Activated T-cell treated with anti-CD3 and anti-CD28 coated beads for 48 hours (primary cell): ENCODE data around the gene RNF212.
"Not testable (repeated sequence)": the region's sequence is repeated elsewhere in the genome, so short reads cannot be mapped to it uniquely, and the experiment has no call there.

ENCODE experiments used
- DNase-seq: peaks from one replicate; pipeline ENCODE4 v3.0.0-alpha.2; 2020; ENCODE audit warnings: low read depth

RNF212 gene

DNA sequence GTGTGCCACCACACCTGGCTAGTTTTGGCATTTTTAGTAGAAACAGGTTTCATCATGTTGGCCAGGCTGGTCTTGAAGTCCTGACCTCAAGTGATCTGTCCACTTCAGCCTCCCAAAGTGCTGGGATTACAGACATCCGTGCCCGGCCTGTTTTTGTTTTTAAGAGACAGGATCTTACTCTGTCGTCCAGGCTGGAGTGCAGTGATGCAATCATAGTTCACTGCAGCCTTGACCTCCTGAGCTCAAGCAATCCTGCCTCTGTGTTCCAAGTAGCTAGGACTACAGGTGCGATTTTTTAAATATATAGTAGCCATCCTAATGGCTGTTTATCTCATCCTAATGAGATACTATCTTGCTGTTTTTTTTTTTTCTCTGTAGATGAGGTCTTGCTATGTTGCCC lies 47.6 kb downstream of the RNF212 start:
- no peak for DNase-seq

DNA sequence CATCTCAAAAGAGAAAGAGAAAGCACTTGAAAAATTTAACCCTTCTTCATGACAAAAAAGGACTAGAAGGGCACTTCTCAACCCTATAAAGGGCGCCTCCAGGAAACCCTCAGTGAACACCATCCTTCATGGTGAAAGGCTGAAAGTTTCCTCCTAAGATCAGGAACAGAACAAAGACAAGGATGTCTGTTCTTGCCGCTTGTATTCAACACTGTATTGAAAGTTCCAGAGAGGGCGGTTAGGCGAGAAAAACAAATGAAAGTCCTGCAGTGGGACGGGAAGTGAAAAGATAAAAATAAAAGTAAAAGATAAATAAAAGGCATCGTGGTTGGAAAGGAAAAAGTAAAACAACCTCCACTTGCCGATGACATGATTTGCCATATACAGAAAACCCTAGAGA lies 50.9 kb downstream of the RNF212 start:
- DNase-seq, result no peak

DNA sequence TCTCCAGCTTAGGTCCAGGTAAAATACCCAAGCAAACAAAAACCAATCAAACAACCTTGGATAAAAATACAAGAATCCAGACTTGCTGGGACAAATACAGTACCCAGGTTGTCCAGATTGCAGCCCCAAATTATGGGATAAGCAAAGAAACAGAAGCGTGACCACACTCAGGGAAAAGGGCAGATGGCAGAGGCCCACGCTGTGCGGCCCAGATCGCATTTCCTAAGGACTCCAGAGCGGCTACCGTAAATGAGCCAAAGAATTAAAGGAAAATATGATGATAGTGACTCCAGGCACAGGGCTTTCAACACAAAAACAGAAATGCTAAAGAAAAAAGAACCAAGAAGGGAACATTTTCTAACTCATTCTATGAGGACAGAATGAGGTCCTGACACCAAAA lies 51.6 kb downstream of the RNF212 start:
- no peak for DNase-seq

DNA sequence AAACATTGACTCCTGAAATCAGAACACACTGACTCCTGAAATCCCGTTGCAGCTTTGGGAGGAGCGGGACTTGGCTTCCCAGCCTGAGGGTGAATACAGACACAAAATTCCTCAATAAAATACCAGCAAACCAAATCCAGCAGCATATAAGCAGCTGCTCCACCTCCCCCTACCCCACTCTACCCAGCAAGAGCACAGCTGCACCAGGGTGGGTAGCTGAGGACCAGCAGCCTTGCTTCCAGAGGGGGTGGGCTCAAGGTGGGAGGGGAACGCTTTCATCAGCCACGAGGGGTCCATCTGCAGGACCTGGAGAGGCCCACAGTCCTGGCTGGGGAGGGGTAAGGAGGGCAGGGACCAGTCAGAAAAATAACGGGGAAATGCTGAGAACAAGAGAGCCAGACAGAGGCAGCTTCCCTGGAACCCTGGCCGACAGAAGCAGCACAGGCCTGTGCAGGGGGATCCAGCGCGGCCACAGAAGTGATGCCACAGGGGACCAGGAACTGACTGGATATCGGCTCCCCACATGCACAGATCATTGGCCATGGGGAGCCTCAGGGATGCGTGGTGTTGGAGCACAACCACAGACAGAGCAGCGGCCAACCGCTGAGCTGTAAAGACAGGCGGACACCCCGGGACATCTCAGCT lies 52.2 kb downstream of the RNF212 start:
- no peak for DNase-seq

DNA sequence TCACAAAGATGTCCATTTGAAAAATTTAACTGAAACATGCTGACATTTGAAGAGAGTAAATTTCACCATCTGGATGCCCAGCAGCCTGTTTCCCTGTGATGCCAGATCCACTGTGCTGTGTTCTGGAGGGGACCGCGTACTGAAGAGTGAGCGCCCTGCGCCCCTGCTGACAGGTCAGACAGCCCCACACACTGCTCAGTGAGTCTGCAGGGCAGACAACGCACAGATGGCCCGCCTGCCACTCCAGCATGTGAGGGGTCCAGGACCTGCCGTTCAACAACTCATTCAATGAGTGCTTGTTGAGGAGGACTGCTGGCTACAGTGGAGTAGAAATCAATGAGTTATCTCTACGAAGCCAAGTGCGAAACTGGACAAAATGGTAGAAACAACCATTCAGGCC lies 52.7 kb downstream of the RNF212 start:
- no peak for DNase-seq

DNA sequence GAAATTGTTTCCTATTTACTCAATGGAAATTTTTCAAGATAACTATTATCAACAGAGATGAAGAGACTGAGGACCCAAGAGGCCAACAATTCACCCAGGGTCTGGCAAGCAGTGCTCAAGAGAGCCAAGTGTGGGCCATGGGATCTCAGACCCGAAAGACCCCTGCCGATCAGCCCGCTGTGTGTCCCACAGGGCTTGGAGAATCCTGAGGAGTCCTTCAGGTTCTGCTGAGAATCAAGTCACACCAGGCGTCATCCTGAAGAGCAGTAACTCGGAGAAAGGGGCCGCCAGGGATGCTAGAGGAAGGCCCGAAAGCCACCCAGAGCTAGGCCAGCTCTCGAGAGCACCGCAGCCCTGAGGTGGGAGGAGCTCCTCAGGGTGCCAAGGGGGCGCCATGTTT lies 53.2 kb downstream of the RNF212 start:
- no peak for DNase-seq

DNA sequence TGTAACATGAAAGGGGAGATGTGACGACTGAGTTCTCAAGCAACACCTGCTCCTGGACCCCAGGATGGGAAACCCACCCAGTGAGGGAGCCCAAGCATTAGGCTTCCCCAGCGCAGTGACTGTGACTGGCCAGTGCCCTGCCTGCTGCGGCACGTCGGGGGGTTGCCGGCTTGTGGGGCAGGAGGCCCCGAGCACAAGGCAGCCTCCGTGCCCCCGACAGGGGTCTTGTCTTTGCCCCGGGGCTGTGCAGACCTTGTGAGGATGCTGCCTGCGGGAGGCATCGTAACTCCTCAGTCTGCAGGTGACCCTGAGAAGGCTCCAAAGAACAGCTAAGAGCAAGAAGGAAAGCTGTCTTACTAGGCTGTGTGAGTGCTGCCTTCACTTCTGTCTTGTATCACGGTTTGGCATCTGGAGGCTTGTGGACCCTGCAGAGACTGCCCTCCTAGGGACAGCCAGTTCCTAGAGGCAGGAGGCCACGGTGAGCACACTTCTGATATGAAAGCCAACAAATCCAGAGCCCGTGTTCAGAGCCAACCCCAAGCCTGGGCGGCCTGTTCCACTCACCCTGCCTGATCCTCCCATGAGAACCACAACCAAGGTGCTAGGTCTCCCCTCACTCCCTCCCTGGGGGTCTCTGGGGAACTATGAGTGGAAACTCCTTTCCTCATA lies 54.2 kb downstream of the RNF212 start:
- DNase-seq, result no peak

DNA sequence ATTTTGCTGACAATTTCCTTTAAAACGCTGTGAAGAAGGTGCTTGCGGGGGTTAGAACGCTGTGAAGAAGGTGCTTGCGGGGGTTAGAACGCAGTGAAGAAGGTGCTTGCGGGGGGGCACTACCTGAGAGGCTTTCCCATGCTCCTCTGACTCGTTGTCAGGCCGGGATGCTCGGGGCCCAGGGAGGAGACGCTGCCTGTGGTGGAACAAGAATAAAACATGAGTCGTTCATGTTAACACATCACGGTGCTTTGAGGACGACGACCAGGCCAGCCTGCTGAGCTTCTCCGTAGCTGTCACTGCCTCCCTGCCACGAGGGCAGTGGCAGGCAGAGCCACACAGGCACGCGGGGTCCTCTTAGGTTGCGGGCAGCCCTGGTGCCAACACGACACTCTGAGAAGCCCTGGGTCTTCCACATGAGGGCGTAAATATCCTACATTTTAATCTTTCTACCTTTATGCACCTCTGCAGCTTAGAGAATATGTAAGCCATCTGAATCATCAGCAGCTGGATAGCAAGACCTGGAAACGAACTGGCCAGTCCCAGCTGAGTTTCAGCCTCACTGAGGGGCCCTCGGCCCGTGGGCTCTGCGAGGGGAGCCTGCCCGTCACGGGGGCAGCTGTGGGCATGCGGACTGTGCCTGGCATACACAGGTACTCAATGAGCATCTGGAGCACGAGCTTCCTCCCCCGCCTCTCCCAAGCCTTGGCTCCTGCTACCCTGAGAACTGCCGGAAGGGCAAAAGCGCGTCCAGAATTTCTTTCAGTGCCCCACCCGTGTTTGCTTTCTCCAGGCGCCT lies 55.0 kb downstream of the RNF212 start:
- DNase-seq, result no peak

DNA sequence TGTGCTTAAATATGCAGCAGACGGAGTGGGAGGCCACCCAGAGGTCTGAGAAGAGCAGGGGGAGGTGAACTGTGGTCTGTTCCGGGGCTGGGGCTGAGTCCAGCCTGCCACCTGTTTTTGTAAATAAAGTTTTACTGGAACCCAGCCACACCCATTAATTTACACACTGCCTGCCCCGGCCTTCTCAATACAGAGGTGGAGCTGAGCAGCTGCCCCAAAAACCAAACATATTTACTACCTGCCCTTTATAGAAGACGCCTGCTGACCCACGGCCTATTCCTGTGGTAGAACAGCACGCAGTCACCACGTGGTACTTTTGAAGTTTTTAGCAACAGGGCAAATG lies 56.0 kb downstream of the RNF212 start:
- DNase-seq, result no peak

DNA sequence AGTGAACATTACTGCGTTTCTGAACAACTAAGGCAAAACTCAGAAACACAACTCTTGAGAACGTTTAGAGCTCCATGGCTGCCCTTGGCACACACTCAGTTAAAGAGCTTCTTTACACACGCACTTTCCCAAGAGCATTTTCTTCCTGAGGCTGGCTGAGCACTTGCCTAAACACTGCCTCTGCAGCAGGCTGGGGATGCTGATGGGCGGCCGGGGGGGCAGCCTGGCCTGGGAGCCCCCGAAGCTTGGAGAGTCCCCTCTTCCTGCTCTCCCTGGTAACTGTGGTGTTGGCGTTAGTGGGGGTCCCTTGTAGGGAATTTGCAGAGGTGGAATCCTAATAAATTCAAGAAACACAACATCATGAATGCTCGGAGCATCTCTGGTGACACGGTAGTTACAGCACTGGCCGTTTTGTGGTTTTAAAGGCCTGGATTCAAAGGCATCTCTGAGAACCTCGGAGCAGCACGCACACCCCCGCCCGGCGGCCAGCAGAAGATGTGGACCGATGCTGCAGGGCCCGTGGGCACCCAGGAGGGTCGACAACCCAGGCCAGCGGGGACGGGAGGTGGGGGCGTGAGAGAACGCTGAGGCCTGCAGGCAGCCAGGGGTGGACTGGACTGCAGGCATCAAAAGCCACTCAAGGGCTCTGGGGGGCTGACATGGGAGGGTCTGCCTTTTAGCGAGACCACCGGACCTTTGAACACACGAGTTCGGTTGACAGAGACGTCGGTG lies 56.5 kb downstream of the RNF212 start:
- DNase-seq, result no peak

DNA sequence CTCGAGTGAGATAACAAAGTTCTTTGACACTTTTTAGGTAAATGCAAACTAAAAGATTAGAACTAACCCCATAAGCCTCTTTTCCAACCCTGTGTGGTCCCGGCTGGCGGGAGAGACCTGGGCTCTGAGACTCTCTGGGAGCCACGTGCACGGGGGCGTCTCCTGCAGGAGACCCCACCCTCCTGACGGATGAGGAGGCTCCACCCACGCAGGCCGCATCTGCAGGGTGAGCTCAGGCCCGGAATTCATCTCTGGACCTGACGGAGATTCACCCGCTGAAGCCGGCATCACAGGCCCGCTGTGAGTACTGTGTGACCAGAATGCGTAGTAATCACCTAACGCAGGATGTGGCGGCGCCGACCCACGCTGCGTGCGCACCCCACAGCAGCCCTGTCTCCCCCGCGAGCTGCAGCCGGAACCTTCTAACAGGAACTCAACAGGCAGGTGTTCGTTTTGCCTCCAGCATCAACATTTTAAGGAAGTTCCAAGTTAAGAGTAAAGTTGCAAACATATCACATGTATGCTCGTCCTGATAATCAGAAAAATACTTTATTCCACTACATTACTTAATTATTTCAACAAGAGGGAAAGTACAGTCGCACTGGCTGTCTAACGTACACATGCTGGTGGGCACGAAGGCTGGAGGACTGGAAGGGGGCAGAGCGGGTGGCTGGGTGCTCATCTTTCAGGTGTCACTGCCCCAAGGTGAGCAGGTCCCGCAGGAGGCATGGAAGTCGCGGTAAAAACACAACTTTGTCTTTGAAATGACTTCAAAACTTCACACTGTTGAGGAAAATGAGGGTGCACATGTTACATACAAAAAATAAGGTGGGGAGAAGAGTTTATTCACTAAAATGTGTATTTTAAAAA lies 57.4 kb downstream of the RNF212 start:
- peak; percentile 68 for DNase-seq

DNA sequence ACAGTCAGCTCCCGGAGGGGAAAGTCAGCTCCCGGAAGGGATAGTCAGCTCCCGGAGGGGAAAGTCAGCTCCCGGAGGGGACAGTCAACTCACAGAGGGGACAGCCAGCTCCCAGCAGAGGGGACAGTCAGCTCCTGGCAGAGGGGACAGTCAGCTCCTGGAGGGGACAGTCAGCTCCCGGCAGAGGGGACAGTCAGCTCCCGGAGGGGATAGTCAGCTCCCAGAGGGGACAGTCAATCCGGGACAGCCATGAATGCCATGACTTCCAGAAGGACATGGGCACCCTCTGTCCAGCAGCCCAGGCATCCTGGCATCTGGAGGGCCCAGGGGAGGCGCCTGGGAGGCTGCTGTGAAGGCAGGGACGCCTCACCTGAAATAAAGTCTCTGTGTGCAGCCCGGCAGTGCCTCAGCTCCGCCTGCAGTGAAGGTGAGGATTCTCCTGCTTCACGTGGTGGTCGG lies 58.1 kb downstream of the RNF212 start:
- DNase-seq, result not testable (repeated sequence)

DNA sequence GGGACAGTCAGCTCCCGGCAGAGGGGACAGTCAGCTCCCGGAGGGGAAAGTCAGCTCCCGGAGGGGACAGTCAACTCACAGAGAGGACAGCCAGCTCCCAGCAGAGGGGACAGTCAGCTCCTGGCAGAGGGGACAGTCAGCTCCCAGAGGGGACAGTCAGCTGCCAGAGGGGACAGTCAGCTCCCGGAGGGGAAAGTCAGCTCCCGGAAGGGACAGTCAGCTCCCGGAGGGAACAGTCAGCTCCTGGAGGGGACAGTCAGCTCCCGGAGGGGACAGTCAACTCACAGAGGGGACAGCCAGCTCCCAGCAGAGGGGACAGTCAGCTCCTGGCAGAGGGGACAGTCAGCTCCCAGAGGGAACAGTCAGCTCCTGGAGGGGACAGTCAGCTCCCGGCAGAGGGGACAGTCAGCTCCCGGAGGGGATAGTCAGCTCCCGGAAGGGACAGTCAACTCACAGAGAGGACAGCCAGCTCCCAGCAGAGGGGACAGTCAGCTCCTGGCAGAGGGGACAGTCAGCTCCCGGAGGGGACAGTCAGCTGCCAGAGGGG lies 58.6 kb downstream of the RNF212 start:
- not testable (repeated sequence) for DNase-seq

DNA sequence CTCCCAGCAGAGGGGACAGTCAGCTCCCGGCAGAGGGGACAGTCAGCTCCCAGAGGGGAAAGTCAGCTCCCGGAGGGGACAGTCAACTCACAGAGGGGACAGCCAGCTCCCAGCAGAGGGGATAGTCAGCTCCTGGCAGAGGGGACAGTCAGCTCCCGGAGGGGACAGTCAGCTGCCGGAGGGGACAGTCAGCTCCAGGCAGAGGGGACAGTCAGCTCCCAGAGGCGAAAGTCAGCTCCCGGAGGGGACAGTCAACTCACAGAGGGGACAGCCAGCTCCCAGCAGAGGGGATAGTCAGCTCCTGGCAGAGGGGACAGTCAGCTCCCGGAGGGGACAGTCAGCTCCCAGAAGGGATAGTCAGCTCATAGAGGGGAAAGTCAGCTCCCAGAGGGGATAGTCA lies 59.5 kb downstream of the RNF212 start:
- DNase-seq, result not testable (repeated sequence)

DNA sequence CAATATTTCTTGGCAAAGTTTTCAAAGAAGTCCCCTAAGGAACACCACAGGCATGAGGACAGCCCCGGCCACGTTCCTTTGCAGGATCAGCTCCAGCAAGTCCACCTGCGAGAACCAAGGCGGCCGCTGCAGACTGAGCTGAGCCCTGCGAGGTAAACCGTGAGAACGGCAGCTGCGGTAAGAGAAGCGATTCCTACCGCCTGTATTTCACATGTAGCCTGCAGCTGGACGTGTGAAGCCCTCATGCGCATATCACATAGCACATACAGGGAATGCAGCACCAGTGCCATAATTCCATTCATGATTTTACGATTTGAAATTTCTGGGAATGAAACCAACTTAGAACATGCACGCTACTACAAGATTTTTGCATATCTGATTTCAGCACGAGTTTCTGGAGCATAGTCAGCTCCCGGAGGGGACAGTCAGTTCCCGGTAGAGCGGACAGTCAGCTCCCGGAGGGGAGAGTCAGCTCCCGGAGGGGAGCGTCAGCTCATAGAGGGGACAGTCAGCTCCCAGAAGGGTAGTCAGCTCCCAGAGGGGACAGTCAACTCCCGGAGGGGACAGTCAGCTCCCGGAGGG lies 60.2 kb downstream of the RNF212 start:
- no peak for DNase-seq

DNA sequence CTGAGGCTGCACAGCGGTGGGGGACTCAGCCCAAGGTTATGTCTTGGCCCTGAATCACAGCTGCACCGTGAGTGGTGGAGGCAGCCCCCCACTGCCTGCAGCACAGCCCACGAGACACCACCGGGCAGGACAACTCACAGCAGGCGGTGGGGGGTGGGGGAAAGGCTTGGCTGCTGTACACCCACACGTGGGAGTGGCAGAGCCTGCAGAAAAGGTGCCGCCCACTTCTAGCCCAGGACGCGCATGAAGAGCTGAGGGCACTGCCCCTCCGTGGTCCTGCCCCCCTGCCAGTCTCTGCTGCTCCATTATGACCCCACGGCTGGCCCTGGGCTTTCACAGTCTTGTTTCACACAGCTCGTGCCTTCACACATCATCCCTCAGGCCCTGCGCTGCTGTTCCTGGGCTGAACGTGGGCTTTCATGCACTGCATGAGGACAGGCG lies 61.1 kb downstream of the RNF212 start:
- no peak for DNase-seq

DNA sequence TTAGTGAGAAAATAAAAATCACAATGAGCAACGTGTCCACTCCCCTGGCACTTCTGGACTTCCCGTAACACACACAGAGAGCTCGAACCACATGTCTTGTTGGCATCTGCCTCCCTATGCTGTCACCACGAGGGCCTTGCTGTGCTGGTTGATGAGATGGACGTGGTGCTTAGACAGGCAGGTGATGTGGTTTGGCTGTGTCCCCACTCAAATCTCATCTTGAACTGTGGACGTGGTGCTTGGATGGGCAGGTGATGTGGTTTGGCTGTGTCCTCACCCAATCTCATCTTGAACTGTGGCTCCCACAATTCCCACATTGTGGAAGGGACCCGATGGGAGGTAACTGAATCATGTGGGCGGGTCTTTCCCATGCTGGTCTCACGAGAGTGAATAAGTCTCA lies 61.9 kb downstream of the RNF212 start:
- no peak for DNase-seq

DNA sequence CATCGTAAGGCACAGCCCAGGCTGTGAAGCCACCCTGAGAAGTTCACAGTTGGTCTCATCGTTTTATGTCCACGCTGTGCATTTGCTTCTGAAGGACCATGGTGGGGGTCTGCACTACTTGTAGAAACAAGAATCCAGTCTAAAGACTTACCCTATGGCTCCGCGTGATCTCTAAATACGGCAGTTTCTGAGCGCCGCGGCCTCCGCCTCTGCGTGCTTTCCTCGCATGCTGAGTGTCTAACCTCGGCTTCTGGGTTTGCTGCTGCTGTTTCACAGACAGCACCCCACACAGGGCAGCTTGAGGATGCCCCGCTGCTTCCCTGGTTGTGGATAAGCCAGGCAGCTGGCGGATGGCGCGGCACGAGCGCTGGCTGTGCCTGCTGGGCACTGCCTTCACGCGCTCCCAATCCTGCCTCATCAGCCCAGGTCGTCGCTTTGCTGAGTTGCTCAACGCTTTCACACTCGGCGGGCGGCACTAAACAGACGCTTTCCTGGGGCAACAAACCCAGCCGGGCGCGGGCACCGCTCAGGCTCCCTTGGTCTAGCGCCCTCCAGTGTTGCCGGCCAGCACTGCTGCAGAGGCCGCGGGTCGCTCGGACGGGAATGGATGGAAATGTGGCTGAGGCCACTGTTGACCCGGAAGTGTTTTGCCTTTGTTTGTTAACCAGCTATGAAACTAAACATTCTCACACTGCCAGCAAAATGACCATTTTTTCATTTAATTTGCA lies 62.7 kb downstream of the RNF212 start:
- DNase-seq, result no peak

DNA sequence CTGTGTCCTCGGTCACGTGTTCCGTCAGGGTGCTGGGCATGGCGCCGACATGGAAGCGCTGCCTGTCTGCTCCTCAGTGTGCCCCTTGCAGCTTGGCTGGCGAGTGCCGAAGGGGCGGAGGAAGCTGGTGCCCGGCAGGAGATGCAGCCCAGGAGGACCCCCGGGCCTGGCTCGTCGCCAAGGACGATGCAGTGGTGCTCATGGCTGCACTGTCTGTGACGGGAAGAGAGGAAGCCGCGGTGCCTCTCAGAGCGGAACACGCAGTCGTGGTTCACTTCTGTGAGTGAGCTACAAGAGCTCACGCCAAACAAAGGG lies 63.8 kb downstream of the RNF212 start:
- no peak for DNase-seq
